ENCODE data around the gene PCSK4.
"Not testable (repeated sequence)": the region's sequence is repeated elsewhere in the genome, so short reads cannot be mapped to it uniquely, and the experiment has no call there.

The PCSK4 gene

GRCh38 chr19:1451916-1452801 lies 38.0 kb downstream of the PCSK4 start:
- DNase-seq, result no peak

- DNase-seq, result no peak
These were observed 39.1 kb downstream of the PCSK4 start for GRCh38 chr19:1450735-1451731.

GRCh38 chr19:1449467-1450442 lies 40.4 kb downstream of the PCSK4 start, which contains the start of gene APC2:
Gene APC2, plus strand, starts transcription at chr19:1450121. Its CDS starts 2,881 bp downstream, at chr19:1453002.
- no peak for DNase-seq

GRCh38 chr19:1447944-1448343 lies 42.2 kb downstream of the PCSK4 start:
- no peak for DNase-seq

- DNase-seq, result no peak
These were observed 42.6 kb downstream of the PCSK4 start for GRCh38 chr19:1447504-1447903.

- DNase-seq, result no peak
These were observed 43.3 kb downstream of the PCSK4 start for GRCh38 chr19:1446713-1447481.

- no peak for DNase-seq
These were observed 44.0 kb downstream of the PCSK4 start for GRCh38 chr19:1445932-1446712.

GRCh38 chr19:1445185-1445931 lies 44.8 kb downstream of the PCSK4 start:
- peak; percentile 5 for DNase-seq

GRCh38 chr19:1441677-1442438 lies 48.3 kb downstream of the PCSK4 start:
- no peak for DNase-seq

GRCh38 chr19:1441022-1441426 lies 49.1 kb downstream of the PCSK4 start:
- DNase-seq, result no peak

- no peak for DNase-seq
These were observed 49.7 kb downstream of the PCSK4 start for GRCh38 chr19:1440418-1440801.

GRCh38 chr19:1439525-1440417 lies 50.4 kb downstream of the PCSK4 start:
- not testable (repeated sequence) for DNase-seq

GRCh38 chr19:1438933-1439354 lies 51.2 kb downstream of the PCSK4 start:
- no peak for DNase-seq

- peak; percentile 47 for DNase-seq
These were observed 51.9 kb downstream of the PCSK4 start, which contains the start of gene RPS15 for GRCh38 chr19:1438035-1438932. Gene RPS15, plus strand, starts transcription at chr19:1438396. Its CDS starts 30 bp downstream, at chr19:1438426.

- no peak for DNase-seq
These were observed 52.5 kb downstream of the PCSK4 start for GRCh38 chr19:1437609-1438008.

- no peak for DNase-seq
These were observed 54.7 kb downstream of the PCSK4 start for GRCh38 chr19:1435378-1435989.
